IMR-90 (cell line): ENCODE measurements around the gene IL18R1.

ENCODE experiments used
- BHLHE40 ChIP-seq: fragments of 150-350 bp; IDR thresholded peaks from 2 replicates; pipeline ENCODE4 v1.6.1; 2016; ENCODE audit warnings: mild to moderate bottlenecking, low read depth, low read length
- CTCF ChIP-seq: conservative IDR thresholded peaks from 2 replicates; pipeline ENCODE4 v1.5.1; 2012; ENCODE audit warnings: mild to moderate bottlenecking, low read depth, low read length, improper control_type of control experiment
- ELK1 ChIP-seq: fragments of 150-350 bp; IDR thresholded peaks from 2 replicates; pipeline ENCODE4 v1.6.1; 2016; ENCODE audit warnings: low read depth, mild to moderate bottlenecking, low read length, moderate library complexity, borderline replicate concordance
- POLR2A ChIP-seq: IDR thresholded peaks from 2 replicates; pipeline ENCODE4 v1.6.1; 2012; ENCODE audit warnings: mild to moderate bottlenecking, low read depth, low read length
- RAD21 ChIP-seq: IDR thresholded peaks from 2 replicates; pipeline ENCODE4 v1.6.1; 2012; ENCODE audit warnings: low read length, improper control_type of control experiment
- SMC3 ChIP-seq: fragments of 150-350 bp; IDR thresholded peaks from 2 replicates; pipeline ENCODE4 v1.6.1; 2016; ENCODE audit warnings: low read depth, mild to moderate bottlenecking, antibody characterized with exemption, low read length, moderate library complexity
- USF2 ChIP-seq: fragments of 150-350 bp; IDR thresholded peaks from 2 replicates; pipeline ENCODE4 v1.6.1; 2017; ENCODE audit warnings: mild to moderate bottlenecking, antibody characterized with exemption, low read length, low read depth

- TF ChIP-seq CTCF: no peak
- no peak for TF ChIP-seq POLR2A
- TF ChIP-seq BHLHE40: no peak
- TF ChIP-seq SMC3: no peak
- TF ChIP-seq RAD21: no peak
- no peak for TF ChIP-seq USF2
- TF ChIP-seq ELK1: no peak
Observed at GRCh38 chr2:102436323-102436722, 80.7 kb downstream of the IL18R1 start.
